KOPT-K1 (cell line): ENCODE results near the gene SCARB1.

Source experiments
- H3K27ac ChIP-seq: fragments of 200-600 bp; sonication (generic); 2 replicates; pipeline ENCODE4 v1.5.1; 2016; ENCODE audit warnings: antibody characterized with exemption, mild to moderate bottlenecking, low read depth, low read length; ENCODE audit not compliant: poor library complexity, severe bottlenecking
- H3K36me3 ChIP-seq: fragments of 200-600 bp; sonication (generic); 2 replicates; pipeline ENCODE4 v1.5.1; 2017; ENCODE audit warnings: antibody characterized with exemption, mild to moderate bottlenecking, low read length, moderate library complexity; ENCODE audit not compliant: insufficient read depth
- H3K9me3 ChIP-seq: fragments of 200-600 bp; sonication (generic); 2 replicates; pipeline ENCODE4 v1.5.1; 2017; ENCODE audit warnings: antibody characterized with exemption, low read length, mild to moderate bottlenecking; ENCODE audit not compliant: insufficient read depth, poor library complexity, severe bottlenecking

SCARB1 gene

DNA sequence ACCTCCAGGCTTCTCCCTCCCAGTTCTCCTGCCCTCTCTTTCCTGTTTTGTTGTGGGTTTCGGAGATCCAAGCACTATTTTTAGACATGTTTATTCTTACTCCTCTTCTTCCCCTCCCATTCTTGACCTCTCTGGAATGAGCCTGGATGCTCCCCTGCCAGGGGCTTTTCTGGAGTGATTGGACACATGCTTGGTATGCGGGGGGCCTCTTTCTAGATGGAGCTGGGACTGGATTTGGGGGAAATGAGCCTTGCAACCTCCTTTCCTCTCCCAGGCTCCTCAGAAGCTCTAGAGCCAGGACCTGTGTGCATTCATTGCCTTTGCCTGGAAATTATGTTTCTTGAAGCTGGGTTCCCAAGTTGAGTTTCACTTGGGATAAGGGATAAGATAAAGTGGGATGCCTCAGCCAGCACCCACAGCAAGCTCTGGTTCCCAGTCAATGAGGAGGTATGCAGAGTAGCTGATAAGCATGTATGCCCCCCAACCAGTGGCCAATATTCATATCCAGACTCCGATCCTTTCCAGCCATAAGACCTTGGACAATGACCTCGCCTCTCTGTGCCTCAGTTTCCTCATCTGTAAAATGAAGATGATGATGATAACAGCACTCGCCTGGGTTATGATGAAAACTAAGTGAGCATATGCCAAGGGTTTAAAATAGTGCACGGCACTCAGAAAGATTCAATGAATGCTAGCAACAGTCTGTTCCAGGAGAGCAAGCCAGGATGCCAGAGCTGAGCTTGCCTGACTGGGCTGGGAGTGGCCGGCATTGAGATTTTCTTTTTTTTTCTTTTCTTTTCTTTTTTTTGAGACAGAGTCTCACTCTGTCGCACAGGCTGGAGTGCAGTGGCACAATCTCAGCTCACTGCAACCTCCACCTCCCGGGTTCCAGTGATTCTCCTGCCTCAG lies 97.8 kb downstream of the SCARB1 start:
- Histone ChIP-seq H3K27ac (no peak overlapping the region), H3K9me3 (peaks cover 20% of the 10 kb centered on the region), H3K36me3 (no peaks in the 10 kb centered on the region)

DNA sequence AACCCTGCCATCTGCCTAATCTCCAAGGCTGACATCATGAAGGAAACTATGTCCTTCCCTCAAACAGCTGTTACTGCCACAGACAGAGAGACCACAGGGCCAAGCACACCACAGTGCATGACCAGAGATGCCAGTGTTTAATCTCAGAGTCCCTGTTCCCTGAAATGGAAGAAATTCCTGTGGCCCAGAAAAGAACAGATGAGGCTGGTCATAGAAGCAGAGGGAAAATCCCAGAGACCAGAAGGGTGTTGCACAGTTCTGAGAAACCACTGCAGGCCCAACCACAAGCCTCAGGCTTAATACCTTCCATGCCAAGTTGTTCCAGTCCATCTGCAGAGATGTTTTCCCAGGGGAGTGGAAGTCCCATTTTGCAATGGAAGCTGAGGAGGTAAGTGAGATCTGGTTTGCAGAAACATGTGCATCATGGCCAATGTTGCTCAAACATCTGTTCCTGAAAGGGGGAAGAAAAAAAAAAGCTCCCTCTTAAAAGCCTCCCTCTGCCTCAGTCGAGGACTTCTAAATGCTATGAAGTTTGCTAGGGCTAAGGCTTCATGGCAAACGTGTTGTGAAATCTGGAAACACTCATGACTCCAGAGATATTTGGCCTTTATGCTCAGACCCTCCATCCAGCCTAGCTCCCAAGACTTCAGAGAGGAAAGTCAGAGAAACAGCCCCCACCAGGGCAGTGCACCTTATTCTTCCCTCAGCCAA lies 98.6 kb downstream of the SCARB1 start:
- Histone ChIP-seq H3K27ac (no peak overlapping the region), H3K36me3 (no peaks in the 10 kb centered on the region), H3K9me3 (peaks cover 20% of the 10 kb centered on the region)

DNA sequence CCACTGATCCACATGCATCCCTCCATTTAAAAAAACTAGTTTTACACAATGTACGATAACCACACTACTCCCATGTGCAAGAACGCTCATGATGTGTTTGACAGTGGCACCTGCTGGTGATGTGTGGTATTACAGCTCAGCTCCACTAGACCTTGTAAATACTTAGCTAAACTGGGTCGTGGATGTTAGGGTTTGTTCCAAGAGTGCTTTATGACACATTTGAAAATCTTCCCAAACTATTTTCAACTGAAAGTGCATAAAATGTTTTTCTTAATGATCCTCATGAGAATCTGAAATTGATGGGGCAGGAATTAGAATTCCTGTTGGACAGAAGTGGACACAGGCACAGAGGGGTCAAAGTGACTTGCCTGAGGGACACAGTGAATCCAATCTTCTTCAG lies 99.2 kb downstream of the SCARB1 start:
- H3K36me3 ChIP-seq = no peaks in the 10 kb centered on the region
- peaks cover 20% of the 10 kb centered on the region for H3K9me3 ChIP-seq
- no peak overlapping the region for H3K27ac ChIP-seq

DNA sequence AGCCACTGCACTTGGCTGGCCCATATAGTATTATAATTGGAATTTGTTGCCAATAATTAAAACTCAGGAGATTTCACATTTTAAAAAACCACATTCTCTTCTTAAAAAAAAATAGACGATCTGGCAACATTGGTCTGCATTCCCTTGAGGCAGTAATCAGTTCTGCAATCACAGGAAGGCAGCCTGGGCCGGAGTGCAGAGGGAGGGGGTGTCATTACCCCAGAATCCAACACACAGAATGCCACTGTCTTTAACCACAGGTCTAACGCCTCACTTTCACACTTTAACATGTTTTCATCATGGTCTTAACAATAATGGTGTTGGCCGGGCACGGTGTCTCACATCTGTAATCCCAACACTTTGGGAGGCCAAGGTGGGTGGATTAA lies 100.1 kb downstream of the SCARB1 start:
- Histone ChIP-seq H3K27ac (no peak overlapping the region), H3K9me3 (peaks cover 20% of the 10 kb centered on the region), H3K36me3 (no peaks in the 10 kb centered on the region)

DNA sequence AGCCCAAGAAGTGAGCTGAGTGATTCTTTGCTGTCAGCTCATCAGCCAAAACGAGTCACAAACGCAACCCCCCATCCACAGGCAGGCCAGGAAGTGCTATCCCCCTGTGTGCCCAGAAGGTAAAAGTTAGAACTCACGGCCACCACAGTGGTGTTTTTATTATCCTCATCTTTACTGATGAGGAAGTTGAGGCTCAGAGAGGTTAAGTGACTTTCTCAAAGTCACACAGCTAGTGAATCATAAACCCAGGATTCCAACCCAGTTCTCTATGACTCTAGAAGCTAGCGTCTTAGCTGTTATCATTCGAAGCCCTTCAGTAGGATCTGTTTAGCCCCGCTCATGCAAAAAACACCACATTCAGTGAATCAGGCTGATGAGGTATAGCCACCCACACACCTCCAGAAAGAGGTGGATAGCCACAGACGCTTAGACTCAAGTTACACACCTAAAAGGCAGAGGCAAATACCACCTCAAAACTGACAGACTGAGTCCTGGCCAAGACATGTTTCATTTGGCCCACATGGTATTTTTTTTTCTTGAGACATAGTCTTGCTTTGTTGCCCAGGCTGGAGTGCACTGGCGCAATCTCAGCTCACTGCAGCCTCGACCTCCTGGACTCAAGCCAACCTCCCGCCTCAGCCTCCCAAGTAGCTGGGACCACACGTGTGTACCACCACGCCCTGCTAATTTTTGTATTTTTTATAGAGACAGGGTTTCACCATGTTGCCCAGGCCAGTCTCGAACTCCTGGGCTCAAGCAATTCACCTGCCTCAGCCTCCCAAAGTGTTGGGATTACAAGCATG lies 100.7 kb downstream of the SCARB1 start:
- Histone ChIP-seq H3K27ac (no peak overlapping the region), H3K36me3 (no peaks in the 10 kb centered on the region), H3K9me3 (peaks cover 20% of the 10 kb centered on the region)

DNA sequence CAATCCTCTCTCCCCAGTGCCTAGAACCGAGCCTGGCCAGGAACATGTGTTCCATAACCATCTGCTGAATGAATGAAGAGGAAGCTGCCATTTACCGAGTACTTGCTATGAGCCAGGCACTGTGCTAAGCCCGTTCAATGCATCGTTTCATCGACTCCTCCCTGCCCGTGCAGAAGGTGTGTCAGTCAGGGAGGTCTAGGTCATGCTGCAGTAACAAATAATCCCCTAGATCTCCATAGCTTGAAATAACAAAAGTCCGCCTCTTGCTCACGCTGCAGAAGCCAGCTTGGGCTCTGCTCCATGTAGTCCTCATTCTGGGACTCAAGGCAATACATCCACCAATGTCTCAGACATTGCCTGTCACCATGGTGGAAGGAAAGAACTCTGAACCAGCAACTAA lies 101.3 kb downstream of the SCARB1 start:
- H3K27ac ChIP-seq = no peak overlapping the region
- no peaks in the 10 kb centered on the region for H3K36me3 ChIP-seq
- peaks cover 21% of the 10 kb centered on the region for H3K9me3 ChIP-seq

DNA sequence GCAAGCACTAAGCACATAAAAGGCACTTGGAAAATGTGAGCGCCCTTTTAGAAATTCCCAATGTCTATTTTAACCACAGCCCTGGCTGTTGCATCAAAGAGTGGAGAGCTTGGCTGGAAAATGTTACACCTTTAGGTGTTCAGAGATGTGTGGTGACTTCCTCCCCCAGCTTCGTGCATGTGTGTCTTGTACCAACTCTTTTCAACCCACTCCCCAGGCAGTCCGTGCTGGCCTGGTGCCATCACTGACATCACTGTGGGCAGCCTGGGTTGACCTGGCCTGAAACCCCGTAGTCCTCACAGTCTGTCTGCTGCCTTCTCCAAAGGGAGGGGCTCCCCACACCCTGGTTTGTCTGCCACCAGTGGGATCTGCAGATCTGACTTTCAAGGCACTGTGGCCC lies 101.8 kb downstream of the SCARB1 start:
- H3K27ac ChIP-seq = no peak overlapping the region
- H3K9me3 ChIP-seq = peaks cover 27% of the 10 kb centered on the region
- no peaks in the 10 kb centered on the region for H3K36me3 ChIP-seq

DNA sequence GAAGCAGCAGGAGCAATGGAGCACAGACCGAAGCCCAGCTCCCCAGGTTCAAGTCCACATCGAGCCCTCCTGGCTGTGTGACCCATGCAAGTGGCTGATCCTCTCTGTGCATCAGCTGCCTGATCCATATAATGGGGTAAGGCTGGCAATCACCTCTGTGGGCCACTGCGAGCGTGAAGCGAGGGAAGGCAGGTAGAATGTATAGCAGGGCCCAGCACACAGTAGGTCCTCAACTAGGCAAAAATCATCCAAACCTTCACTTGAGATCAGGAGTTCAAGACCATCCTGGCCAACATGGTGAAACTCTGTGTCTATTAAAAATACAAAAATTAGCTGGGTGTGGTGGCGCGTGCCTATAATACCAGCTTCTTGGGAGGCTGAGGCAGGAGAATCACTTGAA lies 102.6 kb downstream of the SCARB1 start:
- H3K36me3 ChIP-seq = no peaks in the 10 kb centered on the region
- peaks cover 27% of the 10 kb centered on the region for H3K9me3 ChIP-seq
- no peak overlapping the region for H3K27ac ChIP-seq

DNA sequence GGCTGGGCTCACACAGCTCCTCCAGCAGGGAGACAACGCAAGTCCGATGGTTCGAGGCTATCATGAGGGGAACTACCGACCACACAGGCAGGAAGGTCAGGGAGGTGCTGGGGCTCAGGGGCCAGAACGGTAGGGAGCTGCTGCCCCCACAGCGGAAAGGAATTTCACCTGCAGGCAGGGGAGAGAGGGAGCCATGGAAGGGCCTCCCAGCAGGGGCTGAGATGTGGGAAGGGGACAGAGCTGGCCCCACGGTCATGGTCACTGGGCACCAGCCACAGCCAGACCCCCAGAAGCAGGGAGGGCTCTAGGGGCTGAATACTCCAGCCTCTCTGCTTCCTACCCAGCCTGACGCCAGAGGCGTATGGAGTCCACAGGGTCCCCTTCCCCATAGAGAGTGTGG lies 103.1 kb downstream of the SCARB1 start:
- H3K27ac ChIP-seq = no peak overlapping the region
- H3K9me3 ChIP-seq = peaks cover 23% of the 10 kb centered on the region
- H3K36me3 ChIP-seq = no peaks in the 10 kb centered on the region

DNA sequence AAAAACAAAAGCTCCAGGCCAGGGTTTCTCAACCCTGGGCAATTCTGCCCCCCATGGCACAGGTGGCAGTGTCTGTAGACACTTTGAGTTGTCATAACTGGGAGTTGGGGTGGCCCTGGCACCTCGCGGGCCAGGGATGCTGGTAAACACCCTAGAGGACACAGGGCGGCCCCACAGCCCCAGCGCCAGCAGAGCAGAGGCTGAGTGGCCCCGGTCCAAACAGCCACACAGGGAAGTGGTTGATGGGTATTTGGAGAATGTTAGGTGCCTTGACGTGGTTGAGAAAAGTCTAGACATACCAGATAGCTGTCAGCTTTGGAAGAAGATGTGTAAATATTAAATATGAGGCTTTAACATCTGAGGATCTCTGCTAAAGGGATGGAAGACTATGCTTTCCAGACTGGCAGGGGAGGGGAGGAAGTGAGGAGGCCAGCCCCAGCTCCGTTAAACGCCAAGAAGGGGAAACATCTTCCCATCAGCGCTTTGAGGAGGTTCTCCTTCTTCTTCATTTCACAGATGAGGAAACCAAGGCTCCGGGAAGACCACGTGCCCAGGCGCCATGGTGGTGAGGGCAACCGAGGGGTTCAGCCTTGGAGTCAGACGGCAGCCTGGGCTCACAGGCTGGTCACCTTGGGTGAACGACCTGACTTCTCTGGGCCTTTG lies 103.7 kb downstream of the SCARB1 start:
- Histone ChIP-seq H3K9me3 (peaks cover 17% of the 10 kb centered on the region), H3K27ac (no peak overlapping the region), H3K36me3 (no peaks in the 10 kb centered on the region)

DNA sequence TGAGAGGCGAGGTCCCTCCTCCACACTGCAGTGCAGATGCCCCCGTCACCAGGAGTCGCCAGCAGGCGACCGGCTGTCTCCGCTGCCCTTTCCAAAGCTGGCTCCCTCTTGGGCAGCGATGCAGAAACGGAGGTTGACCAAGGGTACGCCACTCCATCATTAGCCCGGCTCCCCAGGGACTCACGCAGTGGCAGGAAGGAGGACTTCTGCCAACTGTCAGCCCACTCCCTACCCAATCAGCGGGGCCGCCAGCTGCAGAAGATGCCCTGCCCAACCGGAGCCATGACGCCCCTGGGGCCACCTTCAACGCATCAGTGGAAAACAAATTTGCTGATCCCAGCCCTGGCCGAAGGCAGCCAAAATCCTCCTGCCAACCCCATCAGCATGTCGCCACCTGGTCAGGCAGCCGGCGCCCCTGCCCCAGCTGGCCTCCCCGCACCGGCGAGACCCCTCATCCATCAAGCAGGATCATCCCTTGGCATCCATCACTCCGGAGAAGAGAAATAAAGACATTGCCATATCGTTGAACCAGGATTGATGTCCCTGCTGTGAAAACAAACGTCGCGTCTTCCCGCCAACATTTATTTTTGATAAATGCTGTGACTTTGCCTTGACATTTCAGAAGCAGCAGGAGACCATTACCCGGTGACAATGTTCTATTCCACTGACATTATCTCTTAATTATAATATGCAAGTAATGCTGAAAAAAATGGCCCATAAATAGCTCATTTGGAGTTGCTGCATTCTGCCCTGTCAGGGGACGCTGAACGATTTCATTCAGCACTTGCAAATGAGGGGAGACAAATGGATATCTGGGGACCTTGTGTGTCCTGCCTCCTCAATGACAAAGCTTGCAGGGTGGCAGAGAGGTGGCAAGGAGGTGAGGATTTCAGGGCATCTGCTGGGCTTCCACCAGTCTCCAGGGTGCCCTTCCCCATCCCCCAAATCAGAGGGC lies 105.1 kb downstream of the SCARB1 start:
- no peak overlapping the region for H3K27ac ChIP-seq
- H3K36me3 ChIP-seq = no peaks in the 10 kb centered on the region
- H3K9me3 ChIP-seq = peaks cover 16% of the 10 kb centered on the region

DNA sequence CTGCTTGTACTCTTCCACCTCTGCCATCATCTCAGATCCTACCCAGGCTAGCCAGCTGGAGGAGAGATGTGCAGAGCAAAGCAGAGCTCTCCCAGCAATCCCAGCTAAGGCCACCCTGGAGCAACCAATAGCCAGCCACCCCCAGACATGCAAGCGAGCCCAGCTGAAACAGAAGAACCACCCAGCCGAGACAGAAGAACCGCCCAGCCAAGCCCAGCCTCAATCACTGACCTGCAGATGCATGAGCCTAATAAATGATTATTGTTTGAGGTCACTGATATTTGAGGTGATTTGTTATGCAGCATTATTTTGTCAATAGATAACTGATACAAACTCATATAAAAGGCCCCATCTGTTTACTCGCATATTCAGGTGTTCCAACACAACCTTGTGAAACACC lies 106.3 kb downstream of the SCARB1 start:
- Histone ChIP-seq H3K9me3 (peaks cover 18% of the 10 kb centered on the region), H3K36me3 (no peaks in the 10 kb centered on the region), H3K27ac (no peak overlapping the region)

DNA sequence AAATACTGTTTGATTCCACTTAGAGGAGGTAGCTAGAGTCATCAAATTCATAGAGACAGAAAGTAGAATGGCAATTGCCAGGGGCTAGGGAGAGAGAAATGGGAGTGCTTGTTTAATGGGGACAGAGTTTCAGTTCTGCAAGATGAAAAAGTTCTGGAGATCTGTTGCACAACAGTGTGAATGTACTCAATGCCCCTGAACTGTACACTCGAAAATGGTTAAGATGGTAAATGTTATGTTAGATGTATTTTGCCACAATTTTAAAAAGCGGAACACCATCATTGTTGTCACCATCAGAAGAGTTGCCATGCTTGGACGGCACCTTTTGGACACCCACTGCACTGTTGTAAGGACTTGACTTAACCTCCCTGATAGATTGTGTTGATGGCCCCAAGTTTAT lies 106.9 kb downstream of the SCARB1 start:
- Histone ChIP-seq H3K36me3 (no peaks in the 10 kb centered on the region), H3K27ac (no peak overlapping the region), H3K9me3 (peaks cover 18% of the 10 kb centered on the region)

DNA sequence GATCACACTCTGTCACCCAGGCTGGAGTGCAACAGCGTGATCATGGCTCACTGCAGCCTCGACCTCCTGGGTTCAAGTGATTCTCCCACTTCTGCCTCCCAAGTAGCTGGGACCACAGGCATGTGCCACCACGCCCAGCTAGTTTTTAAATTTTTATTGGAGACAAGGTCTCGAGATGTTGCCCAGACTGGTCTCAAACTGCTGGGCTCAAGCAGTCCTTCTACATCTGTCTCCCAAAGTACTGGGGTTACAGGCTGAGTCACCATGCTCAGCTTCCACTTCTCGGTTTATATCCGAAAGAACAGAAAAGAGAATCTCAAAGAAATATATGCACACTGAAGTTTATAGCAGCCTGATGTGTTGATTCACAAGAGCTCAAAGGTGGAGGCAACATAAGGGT lies 107.5 kb downstream of the SCARB1 start:
- Histone ChIP-seq H3K9me3 (peaks cover 18% of the 10 kb centered on the region), H3K27ac (peak overlapping the region; percentile 64), H3K36me3 (no peaks in the 10 kb centered on the region)
